HS-27A (cell line): ENCODE data around the gene HOXA3.

Experiments used
- DNase-seq: peaks from one replicate; pipeline ENCODE4 v3.0.0-alpha.2; 2012; ENCODE audit warnings: low read depth, missing footprints

HOXA3 gene

DNA sequence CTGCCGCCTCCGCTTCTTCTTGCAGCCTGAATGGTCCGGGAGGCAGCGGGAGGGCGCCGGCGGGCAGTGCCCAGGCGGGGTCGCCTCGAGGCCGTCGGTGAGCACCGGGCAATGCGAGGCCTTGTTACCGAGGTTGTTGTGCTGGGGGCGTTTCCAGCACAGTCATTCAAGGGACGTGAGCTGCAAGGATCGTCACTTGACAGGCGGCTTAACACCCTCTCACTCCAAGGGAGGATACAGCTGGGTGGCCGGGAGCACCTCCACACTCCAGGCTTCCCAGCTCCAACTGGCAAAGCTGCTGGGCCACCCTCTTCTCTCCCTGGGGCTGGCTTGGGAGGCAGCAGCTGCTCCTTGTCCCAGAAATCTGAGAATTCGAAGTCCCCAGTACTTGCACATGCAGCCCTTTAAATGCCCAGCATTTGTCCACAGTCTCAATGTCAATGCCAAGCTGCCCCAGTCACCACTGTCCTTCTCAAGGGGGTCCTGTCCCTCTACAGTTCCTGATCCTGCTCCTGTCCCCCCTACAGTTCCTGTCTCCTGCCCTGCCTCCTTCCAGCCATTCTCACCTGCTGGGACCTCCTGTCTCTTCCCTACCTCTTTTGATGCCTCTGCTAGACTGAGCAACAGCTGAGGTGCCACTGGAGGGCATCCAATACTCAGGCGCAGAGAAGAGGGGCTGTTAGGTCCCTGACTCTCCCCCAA, 37.1 kb upstream of the HOXA3 start:
- DNase-seq: no peak

DNA sequence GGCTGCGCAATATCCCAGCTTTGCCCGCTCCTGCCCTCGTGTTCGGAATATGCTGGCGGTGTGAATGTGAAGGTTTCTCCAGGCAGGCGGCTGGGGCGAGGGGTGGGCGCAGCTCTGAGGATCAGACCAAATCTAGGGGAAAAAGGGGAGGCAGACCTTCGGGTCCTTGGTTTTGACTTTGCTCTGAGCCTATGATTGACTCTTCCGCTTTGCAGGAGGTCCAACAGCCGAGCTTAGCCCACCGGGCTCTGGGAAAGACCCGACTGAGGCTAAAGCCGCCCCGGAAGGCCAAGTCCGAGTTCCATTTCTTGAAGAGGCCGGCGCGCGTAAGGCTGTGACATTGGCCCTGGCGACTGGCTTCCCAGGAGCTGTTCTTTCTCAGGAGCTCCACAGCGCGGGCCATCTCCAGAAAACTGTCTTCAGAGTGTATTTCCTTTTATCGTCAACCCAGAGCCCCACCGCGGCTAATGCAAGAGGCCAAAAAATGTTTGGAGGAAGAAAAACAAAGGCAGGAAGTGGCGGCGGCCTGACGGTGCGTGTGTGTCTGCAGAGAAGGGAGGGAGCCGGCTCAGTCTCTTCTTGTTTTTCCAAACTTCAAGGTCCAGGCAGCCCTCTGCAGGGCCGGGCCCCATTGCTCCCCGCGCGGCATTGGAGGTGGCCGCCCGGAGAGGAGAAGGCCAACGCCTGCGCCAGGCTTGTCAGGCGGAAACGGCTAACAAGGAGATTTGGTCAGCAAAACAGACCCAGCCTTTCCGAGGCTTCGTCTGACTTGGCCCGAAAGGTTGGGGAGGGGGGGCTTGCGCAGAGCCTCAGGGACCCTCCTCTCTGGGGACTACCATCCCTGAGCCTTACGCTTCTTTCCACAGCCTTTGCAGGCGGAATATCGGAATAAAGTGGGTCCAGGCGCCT, 36.3 kb upstream of the HOXA3 start:
- no peak for DNase-seq

DNA sequence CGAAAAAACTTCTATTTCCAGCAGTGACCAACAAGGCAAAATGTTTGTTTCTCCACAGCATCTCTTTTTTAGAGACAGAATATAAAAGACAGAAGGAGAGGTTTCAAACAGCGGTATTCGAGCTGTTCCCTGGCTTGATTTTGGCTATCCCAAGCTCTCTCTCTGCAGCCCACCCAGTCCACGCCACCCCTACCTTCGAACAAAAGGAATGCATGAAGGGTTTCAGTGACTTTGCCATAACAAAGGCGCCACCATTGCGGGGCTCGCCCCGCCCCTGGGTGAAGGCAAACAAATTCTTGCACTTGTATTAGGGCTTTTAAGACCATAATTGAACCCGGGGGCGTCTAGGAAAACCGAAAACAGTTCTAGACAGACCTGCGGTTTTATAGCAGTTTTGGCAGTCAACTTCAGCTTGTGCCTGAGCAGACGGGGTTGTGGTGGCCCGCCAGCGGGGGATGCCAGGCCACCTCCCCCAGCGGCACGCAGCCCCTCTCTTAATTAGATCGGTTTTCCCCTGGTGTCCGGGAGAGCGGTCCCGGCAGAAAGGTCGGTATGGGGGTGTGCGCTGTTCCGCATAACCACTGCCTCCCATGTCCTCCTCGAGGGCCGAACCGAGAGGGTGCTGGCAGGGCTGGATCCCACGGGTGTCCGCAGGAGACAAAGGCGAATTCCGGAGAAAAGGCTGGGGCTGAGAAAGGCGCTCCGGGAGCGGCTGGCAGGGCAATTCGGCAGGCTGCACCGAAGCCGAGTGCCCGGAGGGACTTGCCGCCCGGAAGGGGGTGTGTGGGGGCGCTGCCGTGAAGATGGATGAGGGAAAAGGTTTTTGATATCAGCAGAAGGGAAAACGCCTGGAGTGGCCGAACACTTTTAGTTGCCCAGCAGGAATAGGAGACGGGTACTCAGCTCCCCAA, 35.3 kb upstream of the HOXA3 start:
- DNase-seq: no peak

DNA sequence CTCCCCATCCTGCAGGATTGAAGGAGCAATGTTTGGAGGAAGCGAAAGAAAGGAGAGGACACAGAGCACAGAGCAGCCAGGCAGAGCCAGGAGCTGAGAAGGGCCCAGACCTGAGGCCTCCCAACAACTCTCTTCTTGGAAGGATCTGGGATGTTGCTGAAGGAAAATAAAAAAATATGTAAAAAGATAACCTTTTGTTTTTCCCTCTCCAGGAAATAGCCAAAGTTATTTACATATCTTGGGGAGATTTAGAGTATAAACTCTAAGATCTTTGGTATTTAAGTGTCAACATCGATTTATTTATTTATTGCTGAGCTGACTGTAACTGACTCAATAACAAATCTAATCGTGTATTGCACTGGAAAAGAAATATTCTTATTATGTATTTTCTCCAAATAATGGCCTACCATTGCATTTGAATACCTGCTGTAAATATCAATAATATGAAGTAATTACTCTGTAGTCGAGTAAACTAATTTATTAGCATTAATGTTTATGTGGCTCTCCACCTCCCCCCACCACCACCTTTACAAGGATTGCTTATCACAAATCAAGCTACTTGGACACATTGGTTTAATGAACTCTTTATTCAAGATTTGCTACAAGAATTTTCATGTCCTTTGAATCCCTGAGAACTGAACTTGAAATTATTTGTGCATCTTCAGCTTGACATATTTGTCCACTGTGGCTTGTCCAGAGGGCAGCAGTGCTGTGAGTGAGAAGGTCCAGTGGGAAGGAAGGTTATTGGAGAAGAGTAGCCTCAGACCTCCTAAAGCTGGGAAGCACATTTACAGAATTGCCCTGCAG, 34.5 kb upstream of the HOXA3 start:
- DNase-seq: no peak

GRCh38 chr7:27185854-27186667, 33.7 kb upstream of the HOXA3 start:
- DNase-seq: no peak

DNA sequence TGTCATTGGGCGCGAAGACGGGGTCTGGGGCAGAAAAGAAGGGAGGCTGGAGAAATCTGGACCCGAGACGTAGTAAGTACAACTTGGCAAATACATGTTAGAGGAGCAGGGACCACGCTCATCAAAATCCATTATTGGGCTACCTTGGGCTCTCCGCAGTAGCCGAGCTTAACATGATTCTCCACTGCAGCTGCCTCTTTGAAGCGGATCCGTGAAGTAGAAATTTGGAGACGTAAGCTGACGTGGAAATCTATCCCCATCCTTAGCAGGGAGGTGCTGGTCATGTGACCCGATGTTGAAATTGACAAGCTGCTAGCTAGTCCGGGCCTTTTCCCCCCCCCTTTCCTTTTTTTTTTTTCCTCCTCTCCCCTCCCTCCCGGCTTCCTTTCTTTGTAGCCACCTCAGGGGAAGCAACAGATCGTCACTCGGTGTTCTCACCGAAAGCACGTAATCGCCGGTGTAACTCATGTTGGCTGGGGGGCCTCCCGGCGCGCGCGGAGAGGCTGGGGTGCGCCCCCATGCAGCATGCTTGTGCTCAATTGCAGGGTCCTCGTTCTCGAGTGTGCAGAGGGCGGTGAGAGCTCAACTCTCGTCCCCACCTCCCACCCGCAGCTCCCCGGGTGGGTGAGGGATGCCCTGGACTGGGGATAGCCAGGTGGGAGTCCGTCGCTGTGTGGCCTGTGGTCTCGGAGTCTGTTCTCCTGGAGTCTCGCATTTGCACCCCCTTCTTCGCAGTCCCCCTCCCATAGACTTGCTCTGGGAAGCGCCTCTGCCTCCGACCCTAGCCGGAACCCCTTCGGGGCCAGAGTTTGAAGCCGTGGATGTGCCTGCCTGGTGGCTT, 32.9 kb upstream of the HOXA3 start, which contains the start of gene HOXA11:
Gene HOXA11 (minus strand): TSS at position 220 of the 841 bp plus-strand sequence. CDS start 88 bp downstream, at position 132.
- no peak for DNase-seq

GRCh38 chr7:27184337-27185012, 32.1 kb upstream of the HOXA3 start:
- DNase-seq: no peak

- DNase-seq: no peak
Observed at GRCh38 chr7:27183682-27184336, 31.4 kb upstream of the HOXA3 start.

GRCh38 chr7:27182861-27183681, 30.7 kb upstream of the HOXA3 start:
- DNase-seq: no peak

DNA sequence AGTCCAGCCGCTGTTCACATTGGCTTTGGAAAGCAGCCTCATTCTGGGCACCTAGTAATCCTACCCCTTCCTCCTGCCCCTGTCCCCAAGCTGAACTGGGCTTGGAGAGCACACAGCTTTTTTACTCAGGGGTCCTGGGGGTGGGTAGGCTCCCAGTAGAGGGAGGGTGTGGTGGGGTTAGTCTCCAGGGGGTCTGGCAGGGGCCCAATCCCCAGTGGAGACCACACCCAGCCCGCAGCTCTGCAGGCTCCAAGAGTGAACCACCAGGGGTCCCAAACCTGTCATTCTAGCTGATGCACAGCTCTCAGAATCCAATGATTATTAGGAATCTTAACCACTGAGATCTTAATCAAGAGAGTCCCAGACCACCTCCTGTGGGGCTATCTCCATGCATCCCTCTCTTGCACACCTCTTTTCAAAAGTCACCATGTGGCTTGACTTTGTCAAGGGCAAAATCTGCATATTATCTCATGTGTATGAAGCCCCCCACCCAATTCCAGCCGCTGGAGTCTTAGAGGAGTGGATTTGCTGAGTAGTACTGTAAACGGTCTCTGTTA, 30.0 kb upstream of the HOXA3 start:
- DNase-seq: no peak

GRCh38 chr7:27181795-27182275, 29.5 kb upstream of the HOXA3 start:
- DNase-seq: no peak

DNA sequence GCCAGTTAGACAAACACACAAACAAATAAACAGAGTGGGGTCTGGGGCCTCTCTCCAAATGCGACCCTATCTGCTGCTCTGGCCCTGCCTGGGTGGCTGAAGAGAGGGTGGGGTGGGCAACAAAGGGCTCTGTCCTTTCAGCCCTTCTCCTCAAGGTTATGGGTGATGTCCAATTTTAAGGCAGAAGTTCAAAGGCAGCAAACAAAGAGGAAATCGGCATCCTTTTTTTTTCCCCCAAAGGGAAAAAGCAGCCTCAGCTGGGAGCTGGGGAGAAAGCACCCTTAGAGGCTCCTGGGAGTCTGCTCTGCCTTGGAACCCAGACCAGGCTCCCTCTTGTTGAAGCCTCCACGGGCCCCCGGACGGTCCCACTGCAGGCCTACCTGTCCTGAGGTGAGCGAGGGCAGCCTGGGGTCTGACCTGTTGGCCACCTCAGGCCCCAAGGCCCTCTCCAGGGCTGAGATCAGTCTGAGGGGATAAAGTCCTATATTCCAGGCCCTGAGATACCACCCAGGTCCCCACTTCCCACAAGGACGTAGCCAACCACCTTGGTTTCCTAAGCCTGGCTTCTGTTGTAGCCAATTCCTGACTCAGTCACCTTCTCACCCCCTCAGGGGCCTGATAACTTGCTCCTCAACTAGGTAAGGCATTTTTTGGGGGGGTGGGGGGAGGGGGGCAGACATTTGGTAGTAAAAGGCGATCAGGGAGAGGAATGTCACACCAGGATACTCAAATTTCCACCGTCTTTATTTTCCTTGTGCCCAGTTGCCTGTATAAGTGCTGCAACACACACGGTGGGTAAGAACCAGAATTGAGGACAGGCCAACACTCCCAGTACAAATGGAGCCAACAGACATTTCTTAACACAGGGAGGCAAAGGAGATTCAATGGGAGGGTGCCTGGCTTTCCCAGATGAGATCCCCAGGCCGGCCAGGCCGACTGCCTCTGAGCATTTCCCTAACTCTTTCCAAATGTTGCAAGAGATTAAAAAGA, 28.3 kb upstream of the HOXA3 start:
- DNase-seq: no peak

GRCh38 chr7:27179503-27180430, 27.4 kb upstream of the HOXA3 start:
- no peak for DNase-seq

GRCh38 chr7:27179030-27179429, 26.6 kb upstream of the HOXA3 start:
- DNase-seq: no peak

- no peak for DNase-seq
Observed at GRCh38 chr7:27178366-27178765, 26.0 kb upstream of the HOXA3 start.
